NOMO-1 treated with dmso at 0.1 percent for 144 hours (cell line): ENCODE results near the gene SHISA9.

Experiments
- DNase-seq: peaks from one replicate; lab custom pipeline; 2025; ENCODE audit not compliant: unreplicated experiment; lab: John Stamatoyannopoulos, UW

SHISA9 gene

GRCh38 chr16:13157082-13157481, 255.7 kb downstream of the SHISA9 start:
- DNase-seq, result no peak

GRCh38 chr16:13158427-13158826, 257.0 kb downstream of the SHISA9 start:
- no peak for DNase-seq

- DNase-seq, result no peak
Measured at GRCh38 chr16:13165024-13165423, 263.6 kb downstream of the SHISA9 start.

GRCh38 chr16:13168091-13168572, 266.7 kb downstream of the SHISA9 start:
- no peak for DNase-seq

- DNase-seq, result no peak
Measured at GRCh38 chr16:13171313-13171712, 269.9 kb downstream of the SHISA9 start.

- no peak for DNase-seq
Measured at GRCh38 chr16:13176711-13177110, 275.3 kb downstream of the SHISA9 start.

GRCh38 chr16:13178318-13178717, 276.9 kb downstream of the SHISA9 start:
- DNase-seq, result no peak

- no peak for DNase-seq
Measured at GRCh38 chr16:13181432-13181831, 280.0 kb downstream of the SHISA9 start.

- no peak for DNase-seq
Measured at GRCh38 chr16:13186813-13187212, 285.4 kb downstream of the SHISA9 start.

- no peak for DNase-seq
Measured at GRCh38 chr16:13189250-13189649, 287.9 kb downstream of the SHISA9 start.

GRCh38 chr16:13193721-13194120, 292.3 kb downstream of the SHISA9 start:
- no peak for DNase-seq

- DNase-seq, result no peak
Measured at GRCh38 chr16:13194766-13195165, 293.4 kb downstream of the SHISA9 start.

GRCh38 chr16:13203725-13204124, 302.3 kb downstream of the SHISA9 start:
- DNase-seq, result no peak

GRCh38 chr16:13205352-13205751, 304.0 kb downstream of the SHISA9 start:
- DNase-seq, result no peak

- DNase-seq, result no peak
Measured at GRCh38 chr16:13206606-13207005, 305.2 kb downstream of the SHISA9 start.

GRCh38 chr16:13207151-13207550, 305.8 kb downstream of the SHISA9 start:
- no peak for DNase-seq

GRCh38 chr16:13223666-13224065, 322.3 kb downstream of the SHISA9 start:
- no peak for DNase-seq

- DNase-seq, result no peak
Measured at GRCh38 chr16:13229039-13229438, 327.6 kb downstream of the SHISA9 start.

- no peak for DNase-seq
Measured at GRCh38 chr16:13231365-13231764, 330.0 kb downstream of the SHISA9 start.

- no peak for DNase-seq
Measured at GRCh38 chr16:13234999-13235398, 333.6 kb downstream of the SHISA9 start.

GRCh38 chr16:13236308-13236707, 334.9 kb downstream of the SHISA9 start:
- DNase-seq, result no peak

- DNase-seq, result no peak
Measured at GRCh38 chr16:13238182-13238581, 336.8 kb downstream of the SHISA9 start.

- no peak for DNase-seq
Measured at GRCh38 chr16:13242201-13242600, 340.8 kb downstream of the SHISA9 start.

- no peak for DNase-seq
Measured at GRCh38 chr16:13244770-13245169, 343.4 kb downstream of the SHISA9 start.
